ENCODE data around the gene NEAT1.

Gene NEAT1

DNA sequence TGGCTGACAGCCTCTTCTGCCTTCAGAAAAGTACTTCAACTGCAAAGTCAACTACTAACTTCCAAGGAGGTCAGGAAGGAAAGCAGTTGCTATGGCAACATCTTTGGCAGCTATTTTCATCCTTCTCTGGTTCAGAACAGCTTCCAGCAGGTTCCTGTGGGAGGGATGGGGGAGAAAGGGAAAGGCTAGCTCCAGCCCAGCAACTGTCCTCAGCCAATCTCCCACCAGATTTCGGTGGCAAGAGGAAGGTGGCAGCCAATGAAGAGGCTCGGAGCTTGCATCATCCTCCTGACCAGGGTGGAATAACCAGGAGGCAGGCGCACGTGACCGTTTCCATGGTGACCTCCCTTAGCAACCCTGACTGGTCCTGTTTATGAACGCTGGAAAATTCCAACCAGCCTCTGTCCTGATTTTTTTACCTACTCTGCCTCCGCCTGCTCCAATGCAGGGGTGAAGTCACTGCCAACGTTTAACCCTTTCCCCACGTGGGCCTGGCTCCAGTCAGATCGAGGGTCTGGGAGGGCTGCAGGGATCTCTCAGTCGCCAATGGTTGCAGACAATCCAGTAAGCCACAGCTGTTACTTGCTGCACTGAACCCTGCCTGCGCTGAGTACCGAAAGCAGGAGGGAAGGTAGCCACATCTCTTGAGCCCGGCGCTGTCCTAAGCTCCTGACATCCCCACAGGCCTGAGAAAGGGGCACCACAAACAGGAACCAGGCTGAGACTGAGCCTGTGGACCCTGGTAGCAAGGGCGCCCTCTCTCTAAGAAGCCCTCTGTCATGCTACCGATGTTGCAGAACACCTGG lies 65.1 kb downstream of the NEAT1 start:
- peak; percentile 98 for DNase-seq

DNA sequence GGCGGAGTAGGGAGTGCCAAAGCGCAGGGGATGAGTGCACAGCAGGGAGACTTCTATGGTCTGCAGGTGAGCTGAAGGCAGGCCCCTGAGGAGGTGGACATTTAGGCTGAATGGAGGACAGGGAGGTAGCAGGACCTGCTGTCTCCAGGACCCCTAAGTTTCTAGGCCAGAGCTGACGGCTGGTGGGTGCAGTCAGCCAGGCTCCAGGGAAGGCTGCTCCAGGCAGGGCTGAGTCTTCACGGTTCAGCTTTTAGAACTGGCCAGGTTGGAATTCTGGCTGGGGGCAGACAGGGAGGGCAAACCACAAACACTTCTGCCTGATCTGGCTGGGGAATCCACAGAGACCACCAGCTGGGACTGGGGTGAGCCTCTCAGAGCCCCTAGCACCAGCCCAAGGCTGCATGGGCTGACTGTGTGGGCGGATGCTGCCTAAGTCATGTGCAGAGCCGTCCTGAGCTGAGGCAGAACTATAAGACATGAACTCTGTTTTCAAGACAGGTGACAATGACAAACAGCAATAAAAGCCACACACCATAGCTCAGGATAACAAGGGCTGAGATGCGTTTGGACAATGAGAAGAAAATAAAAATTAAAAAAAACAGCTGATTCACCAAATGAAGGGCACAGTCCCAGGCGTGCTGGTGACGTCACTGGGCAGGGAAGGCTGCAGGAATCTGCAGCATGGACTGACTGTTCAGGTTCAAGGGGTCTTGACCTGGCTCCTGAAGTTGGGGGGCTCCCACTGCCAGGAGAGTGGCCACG lies 65.9 kb downstream of the NEAT1 start:
- DNase-seq, result no peak

DNA sequence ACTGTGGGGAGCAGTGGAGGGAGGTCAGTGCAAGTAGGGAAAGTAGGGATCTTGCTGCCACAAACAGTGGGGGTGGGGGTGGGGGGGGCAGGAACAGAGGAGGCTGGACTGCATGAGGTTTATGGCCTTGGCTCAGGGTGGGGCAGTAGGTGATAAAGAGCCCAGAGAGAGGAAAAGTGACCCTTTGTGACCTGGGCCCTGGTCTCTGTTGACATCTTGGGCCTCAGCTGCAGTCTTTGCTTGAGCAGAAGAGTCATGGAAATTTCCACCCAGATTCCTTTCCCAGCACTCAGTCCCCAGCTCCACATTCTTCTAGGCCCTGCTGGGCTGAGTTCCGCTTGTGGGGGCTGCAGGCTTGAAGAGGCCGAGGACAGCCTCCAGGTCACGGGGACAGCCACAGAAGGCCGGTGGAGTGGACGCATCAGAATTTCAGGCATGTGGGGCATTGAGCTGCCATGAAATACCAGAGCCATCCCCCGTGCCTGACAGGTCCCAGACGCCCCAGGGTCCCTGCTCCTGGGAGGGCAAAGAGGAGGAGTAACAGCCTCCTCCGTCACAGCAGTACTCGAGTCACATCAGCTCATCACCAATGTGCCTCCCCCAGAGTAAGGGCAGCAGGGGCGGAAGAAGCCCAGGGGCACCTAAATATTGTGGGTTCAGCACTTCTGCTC lies 66.6 kb downstream of the NEAT1 start:
- no peak for DNase-seq

DNA sequence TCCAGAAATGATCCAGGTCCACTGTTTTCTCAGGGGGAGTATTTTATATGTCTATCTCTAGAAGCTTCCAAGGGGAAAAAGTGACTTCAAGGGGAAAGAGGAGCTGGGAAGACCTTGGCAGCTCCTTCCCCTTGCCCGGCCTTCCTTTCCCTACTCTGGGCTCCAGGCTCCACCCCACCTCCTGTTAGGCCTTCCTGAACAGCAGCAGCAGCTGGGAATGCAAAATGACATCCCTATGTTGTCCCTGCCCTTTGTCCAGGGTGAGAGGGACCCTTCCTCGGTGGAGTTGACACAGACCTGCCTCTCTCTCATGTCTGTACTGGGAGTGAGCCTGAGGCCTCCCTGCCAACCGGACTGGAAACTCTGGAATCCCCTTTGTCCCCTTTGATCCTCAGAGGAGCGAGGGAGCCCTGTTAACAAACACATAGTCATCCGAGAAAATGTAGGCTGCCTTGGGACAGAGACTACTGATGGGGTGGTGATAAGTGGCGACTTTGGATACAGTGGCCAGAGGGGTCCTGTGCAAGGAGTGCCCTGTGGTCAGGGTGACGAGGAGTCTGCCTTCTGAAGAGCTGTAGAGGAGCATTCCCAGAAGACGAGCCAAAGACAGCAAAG lies 67.2 kb downstream of the NEAT1 start:
- no peak for DNase-seq

DNA sequence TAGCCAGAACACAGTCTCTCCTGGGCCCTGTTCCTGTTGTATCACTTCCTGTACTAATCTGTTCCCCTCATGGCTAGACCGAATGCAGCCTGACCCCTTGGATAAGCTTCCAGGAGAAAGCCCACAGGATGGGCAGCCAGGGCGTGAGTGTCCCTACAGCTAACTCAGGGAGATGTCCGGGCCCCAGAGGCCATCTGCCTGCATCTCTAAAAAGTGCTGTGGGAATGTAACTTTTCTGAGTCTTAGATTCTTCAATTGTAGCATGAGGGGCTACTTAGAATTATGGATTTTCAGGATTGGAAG lies 68.5 kb downstream of the NEAT1 start:
- DNase-seq, result no peak

DNA sequence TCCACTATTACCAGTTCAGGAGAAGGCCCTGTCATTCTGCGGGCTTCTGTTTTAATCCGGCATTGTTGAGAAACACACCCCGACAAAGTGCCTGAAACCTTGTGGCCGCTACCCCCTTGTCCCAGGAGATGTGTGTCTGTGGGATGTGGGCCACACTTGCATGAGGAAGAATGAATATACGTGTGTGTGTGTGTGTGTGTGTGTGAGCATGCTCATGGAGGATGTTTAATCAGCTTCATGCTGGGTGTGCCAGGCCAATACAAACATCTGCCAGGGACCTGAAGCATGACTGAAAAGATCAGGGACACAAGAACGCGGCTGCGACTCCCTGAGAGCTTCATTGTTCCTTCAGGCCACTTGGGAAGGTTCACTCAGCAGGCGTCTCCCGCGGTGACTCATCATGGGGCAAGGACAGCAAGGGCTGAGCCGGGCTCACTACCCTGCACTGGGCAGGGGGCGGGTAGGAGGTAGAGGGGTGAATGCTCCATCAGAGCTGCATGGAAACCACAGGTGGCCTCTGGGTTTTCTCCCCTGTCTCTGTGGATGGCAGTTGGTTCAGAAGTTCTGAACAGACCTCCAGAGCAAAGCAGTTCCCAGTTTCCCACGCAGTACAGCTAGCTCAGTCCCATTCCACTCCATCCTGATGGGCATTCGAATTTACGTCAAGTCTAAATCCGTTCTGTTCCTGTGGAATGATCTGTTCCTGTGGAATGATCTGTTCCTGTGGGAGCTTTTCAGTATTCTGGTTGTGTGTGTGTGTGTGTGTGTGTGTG lies 69.2 kb downstream of the NEAT1 start:
- peak; percentile 55 for DNase-seq

DNA sequence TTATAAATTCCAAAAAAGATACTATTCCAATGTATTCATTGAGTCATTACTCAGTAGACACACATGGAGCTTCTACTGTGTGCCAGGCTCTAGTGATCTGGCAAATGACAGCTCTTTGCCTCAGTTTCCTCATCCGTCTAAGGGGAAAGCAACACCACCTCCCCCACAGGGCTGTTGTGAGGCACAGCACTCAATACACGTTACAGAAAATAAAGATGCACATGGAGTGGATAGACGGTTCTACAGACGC lies 69.7 kb downstream of the NEAT1 start:
- no peak for DNase-seq

DNA sequence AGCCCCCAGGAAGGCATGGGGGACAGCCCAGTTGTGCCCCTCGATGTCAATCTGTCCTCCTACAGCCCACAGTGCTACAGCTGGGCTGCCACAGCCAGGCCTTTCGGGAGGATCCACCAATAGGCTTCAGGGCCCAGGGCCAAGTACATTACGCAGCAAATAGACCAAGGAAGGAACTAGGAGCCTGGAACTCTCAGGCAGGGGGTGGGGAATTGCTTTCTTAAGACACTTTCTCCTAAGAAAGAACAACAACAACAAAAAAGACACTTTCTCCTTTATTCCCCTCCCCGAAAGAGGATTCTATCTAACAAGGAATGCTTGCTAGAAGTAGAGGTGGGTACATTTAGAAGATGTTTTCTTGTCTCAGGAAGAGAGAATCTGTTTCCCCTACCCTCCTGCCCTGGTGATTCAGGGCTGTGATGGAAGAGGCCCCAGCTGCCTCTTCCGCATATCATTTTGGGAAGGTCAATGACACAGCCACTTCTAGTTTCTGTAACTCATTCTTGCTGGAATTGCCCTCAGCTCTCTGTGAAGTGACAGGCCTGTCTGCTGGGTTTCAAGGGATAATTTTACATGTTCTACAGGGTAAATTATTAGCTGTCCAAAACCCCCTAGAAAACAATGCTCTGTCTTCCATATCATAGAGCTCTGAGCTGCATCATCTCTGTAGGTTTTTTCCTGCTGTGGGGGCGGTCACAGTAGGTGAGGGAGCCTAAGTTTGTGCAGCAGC lies 70.2 kb downstream of the NEAT1 start:
- no peak for DNase-seq

DNA sequence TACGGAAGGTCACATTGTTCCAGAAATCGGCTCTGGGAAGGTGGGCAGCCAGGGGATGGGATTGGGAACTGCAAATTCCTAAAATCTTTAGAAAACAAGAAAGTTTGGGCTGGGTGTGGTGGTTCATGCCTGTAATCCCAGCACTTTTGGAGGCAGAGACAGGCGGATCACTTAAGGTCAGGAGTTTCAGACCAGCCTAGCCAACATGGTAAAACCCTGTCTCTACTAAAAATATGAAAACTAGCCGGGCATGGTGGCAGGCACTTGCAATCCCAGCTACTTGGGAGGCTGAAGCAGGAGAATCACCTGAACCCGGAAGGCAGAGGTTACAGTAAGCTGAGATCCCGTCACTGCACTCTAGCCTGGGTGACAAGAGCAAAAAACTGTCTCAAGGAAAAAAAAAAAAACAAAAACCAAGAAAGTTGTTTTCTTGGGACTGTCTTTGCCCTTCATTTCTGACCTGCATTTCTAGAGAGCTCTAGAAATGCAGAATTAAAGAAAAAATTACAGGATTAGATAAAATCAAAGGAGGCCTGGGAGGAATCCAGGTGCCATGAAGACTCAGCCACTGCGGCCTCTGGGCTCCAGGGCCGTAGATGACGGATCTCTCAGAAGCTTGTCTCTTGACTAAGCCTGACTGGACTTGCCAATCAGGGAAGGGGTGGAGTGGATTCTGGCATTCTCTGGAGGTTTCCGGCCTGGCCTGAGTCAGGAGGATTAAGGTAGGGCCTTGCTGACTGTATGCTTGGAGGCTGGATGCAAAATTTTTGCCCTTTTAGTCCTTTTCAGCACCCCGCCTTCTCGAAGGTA lies 71.0 kb downstream of the NEAT1 start:
- DNase-seq, result peak; percentile 74
